Erythroblast (primary cell): ENCODE results near the gene THSD4.

Experiments
- GATA1 ChIP-seq: IDR thresholded peaks from 2 replicates; pipeline ENCODE4 v1.6.1; 2011; ENCODE audit warnings: low read depth, mild to moderate bottlenecking, control low read depth, low read length, moderate library complexity
- POLR2A ChIP-seq: IDR thresholded peaks from 2 replicates; pipeline ENCODE4 v1.6.1; 2011; ENCODE audit warnings: mild to moderate bottlenecking, low read length

DNA sequence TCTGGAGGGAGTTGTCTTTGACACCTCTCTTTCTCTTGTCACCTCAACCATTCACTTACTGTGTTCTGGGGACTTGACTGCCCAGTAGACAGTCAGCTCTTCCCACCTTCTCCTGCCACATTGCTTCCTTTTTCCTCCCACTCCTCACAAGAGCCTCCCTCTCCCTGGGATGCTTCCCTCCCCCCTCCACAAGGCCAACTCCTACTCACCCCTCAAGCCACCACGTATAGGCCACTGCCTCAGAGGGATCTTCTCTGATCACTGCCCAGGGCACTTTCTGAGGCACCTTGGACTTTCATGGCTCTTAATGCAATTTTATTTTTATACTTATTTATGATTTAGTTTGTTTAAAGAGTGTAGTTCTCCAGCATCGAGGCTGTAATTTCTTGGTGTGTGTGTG lies 23.2 kb downstream of the THSD4 start:
- TF ChIP-seq POLR2A (no peak), GATA1 (no peak)
